GM12875 (cell line): Measurements from ENCODE around the gene ETV6.

Source experiments
- H3K4me3 ChIP-seq: one replicate; pipeline ENCODE4 v1.5.1; 2011; ENCODE audit warnings: low read depth, low read length, control low read depth
- TF ChIP-seq, protein P1 (sequence below): IDR thresholded peaks from 2 replicates; pipeline ENCODE4 v1.5.1; 2011; ENCODE audit warnings: low read depth, mild to moderate bottlenecking, control low read depth, inconsistent platforms, low read length, moderate library complexity, borderline replicate concordance; ENCODE audit not compliant: insufficient read depth

ETV6 gene

DNA sequence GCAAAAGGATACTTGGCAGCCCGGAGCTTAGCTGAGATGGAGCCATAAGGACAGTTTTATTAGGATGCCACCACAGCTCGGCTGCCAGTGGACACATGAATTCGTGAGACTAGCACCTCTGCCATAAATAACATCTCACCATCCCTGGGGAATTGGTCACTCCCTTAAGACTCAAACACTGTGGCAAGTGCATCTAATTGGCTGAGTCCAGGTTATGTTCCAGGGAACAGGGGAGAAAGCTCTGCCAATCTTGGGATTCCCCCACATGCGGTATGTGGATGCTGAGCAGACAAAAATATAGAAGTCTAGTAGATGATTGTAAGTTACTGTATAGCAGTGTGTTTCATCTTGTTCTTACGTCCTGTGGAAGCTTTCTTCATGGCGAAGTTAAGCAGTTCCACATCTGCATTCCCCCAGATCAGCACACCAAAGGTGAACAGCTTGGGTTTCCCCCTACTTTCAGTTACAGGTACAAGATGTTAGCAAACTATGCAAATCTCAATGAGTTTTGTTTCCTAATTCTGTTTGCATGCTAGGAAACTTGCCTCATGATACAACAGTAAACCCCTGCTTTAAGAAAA lies 131.1 kb downstream of the ETV6 start:
- H3K4me3 ChIP-seq, result no peak overlapping the region
- TF ChIP-seq, protein P1, sequence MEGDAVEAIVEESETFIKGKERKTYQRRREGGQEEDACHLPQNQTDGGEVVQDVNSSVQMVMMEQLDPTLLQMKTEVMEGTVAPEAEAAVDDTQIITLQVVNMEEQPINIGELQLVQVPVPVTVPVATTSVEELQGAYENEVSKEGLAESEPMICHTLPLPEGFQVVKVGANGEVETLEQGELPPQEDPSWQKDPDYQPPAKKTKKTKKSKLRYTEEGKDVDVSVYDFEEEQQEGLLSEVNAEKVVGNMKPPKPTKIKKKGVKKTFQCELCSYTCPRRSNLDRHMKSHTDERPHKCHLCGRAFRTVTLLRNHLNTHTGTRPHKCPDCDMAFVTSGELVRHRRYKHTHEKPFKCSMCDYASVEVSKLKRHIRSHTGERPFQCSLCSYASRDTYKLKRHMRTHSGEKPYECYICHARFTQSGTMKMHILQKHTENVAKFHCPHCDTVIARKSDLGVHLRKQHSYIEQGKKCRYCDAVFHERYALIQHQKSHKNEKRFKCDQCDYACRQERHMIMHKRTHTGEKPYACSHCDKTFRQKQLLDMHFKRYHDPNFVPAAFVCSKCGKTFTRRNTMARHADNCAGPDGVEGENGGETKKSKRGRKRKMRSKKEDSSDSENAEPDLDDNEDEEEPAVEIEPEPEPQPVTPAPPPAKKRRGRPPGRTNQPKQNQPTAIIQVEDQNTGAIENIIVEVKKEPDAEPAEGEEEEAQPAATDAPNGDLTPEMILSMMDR, result no peak

DNA sequence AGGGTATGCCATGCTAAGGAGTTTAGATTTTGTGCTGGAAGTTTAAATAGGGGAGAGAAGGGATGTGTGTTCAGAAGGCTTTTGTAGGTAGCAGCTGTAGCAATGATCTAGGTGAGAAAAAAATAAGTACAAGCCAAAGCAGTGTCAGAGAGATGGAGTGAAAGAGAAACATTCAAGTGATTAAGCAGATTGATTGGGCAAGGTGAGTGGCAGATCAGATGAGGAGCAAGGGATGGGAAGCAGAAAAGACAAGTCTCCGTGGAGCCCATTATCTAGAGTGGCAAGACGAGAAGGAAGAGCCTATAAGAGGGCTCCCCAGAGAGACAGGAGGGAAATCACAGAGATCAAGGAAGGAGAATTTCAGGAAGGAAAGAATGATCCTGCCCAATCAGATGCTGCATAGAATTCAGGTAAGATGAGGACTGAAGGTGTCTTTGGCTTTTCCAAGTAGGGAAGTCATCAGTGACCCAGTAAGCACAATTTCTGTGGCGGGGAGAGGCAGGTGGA lies 133.5 kb downstream of the ETV6 start:
- TF ChIP-seq, protein P1, result no peak
- H3K4me3 ChIP-seq, result no peak overlapping the region

DNA sequence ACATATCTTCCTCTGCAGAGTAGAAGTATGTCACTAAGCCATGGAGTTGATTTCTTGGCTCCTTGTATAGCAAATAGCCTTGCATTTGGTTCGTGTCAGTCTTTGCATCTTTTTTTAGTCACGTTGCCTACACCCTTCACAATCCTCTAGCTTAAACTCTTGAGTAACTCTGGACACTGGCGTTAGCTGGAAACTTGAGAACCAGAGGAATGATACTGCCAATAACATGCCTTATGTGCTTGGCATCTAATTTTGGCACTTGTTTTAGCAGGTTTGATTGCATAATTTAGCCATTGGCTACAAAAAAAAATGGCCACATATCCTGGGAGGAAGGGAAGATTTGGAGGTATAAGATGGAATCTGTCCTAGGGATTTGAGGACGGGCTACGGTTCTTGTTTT lies 136.2 kb downstream of the ETV6 start:
- TF ChIP-seq, protein P1, result no peak
- no peak overlapping the region for H3K4me3 ChIP-seq

DNA sequence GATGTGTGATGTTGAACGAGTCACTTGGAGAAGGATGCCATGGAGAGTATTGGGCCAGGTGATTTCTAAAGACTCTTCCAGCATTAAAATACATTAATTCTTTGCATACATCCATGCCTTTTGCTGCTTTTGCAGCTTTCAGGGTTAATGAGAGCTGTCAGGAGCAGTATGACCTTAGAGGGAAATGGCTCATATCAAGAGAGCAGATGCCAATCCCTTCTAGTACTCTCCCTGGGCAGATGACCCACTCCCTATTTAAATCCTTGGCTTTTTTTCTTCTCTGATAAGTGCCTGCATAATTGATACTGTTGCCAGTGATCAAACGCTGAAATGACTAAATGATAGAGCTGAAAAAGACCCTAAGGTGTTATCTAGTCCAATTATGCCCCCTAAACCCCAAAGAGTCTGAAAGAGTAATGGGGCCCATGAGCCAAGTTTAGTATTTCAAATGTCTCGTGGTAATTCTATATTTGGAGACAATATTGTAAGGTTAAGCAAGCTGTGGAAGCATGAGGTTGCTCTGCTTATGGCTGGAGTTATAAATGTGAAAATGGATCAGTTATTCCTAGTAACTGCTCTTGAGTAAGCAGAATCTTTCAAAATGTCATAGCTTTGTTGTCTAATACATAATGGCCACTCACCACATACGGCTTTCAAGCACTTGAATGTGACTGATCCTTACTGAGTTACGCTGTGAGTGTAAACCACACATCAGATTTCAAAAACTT lies 137.3 kb downstream of the ETV6 start:
- TF ChIP-seq, protein P1, result no peak
- H3K4me3 ChIP-seq, result no peak overlapping the region

DNA sequence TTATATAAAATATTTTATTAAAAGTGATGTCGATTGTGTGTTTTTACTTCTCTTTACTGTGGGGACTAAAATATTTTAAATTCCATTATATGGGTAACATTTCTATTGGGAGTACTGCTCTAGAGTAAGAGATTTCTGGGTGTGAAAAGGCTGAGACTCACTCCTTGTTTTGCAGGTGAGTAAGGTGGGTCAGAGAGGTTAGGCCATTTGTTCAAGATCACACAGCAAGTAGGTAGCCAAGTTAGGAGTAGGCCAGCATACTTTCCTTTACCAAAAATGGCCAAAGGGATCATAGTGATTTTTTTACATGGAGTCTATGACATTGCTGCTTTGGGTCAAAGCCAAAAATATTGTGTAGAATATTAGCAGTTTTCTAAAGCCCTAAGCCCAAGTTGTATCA lies 138.0 kb downstream of the ETV6 start:
- TF ChIP-seq, protein P1, result no peak
- no peak overlapping the region for H3K4me3 ChIP-seq

DNA sequence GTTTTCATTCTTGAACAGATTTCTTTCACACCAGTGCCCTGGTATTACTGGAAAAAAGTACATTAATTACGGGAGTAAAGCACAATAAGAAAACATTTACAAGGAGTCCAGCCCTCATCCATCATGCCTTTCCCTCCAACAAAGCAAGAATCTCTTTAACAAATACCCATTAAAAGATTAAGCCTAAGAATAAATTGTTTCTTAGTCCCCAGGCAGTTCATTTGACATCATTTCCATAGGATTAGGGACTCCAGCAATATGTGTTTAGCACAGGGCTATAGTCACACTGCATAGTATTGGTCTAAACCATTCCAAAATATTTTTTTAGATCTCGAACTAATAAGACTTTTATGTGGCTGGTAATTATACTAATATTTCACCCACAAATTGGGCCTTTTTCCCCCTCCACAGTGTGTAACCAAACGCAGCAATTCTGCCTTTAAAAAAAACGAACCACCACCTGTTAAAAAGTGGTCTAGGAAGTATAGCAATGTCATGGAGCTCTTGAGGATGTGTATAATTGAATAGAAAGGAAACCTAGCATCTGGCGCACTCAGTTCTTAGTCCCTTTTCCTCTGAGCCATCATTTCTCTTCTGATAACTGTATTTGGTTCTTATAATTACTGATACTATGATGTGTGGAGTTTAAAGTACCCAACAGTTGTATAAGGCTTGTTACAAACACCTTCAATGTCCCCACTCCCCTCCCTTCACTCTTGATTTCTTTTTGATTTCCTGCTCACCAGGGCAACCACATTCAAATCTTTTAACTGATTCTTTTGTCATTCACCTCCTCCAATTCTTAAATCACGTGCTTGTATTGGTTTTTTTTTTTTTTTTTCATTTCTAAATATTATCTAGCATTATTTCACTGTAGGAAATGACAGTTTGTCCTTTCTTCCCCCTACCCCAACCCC lies 138.7 kb downstream of the ETV6 start:
- no peak overlapping the region for H3K4me3 ChIP-seq
- TF ChIP-seq, protein P1, result no peak
